RWPE1 (cell line): ENCODE results near the gene PCK1.

ENCODE experiments used
- CTCF ChIA-PET: fragments of 350-600 bp; sonication (Branson Sonifier 250); formaldehyde crosslinking; extraction: SDS; loops from one replicate; lab custom pipeline; 2021; lab: Yijun Ruan, JAX
- POLR2A ChIA-PET: fragments of 400-600 bp; formaldehyde crosslinking; extraction: SDS; loops from one replicate; lab custom pipeline; 2020; ENCODE audit warnings: antibody characterized with exemption; ENCODE audit not compliant: low non-redundant PET; lab: Yijun Ruan, JAX
- DNase-seq: peaks from one replicate; pipeline ENCODE4 v3.0.0; 2012; ENCODE audit warnings: low spot score
- H3K27ac ChIP-seq: fragments of 450-650 bp; 2 replicates; pipeline ENCODE4 v1.5.1; 2017
- CTCF ChIP-seq: fragments of 450-650 bp; conservative IDR thresholded peaks from 2 replicates; pipeline ENCODE4 v1.5.1; 2017; ENCODE audit warnings: low read depth, mild to moderate bottlenecking

The PCK1 gene

DNA sequence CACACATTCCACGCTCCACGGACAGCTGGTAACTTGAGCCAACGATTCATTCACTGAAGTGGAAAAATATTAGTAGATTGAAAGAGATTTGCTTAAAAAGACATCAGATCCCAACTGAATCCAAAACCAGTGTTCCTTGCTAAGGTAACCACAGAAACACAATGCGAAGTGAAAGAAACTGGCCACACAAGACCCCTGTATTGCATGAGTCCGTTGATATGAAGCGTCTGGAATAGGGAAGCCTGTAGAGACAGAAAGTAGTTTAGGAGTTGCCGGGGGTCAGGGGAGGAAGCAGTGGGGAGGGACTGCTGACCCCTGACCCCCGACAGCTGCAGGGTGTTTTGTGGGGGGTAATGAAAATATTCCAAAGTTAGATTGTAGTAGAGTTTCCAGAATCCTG is 10.0 kb downstream of the PCK1 start:
- ChIA-PET CTCF (interaction anchor here (0.5 to 0.7 kb wide), 5 partner anchors 25 to 877 kb away, joined by 3 to 6 read pairs (median 4); no protein-coding TSS in a partner anchor), POLR2A (interaction anchor here (0.7 kb wide), 1 partner anchor 21 kb away, joined by 3 read pairs; no protein-coding TSS in a partner anchor)
- no peak overlapping the region for H3K27ac ChIP-seq
- TF ChIP-seq CTCF, result no peak
- no peak for DNase-seq

GRCh38 chr20:57571782-57572416 is 11.0 kb downstream of the PCK1 start:
- TF ChIP-seq CTCF, result no peak
- ChIA-PET POLR2A (interaction anchor here (0.6 kb wide), 1 partner anchor 649 kb away, joined by 7 read pairs; no protein-coding TSS in a partner anchor), CTCF (interaction anchor here (0.5 to 1.2 kb wide), 4 partner anchors 29 to 876 kb away, joined by 3 to 6 read pairs (median 4); no protein-coding TSS in a partner anchor)
- H3K27ac ChIP-seq, result no peak overlapping the region
- no peak for DNase-seq

DNA sequence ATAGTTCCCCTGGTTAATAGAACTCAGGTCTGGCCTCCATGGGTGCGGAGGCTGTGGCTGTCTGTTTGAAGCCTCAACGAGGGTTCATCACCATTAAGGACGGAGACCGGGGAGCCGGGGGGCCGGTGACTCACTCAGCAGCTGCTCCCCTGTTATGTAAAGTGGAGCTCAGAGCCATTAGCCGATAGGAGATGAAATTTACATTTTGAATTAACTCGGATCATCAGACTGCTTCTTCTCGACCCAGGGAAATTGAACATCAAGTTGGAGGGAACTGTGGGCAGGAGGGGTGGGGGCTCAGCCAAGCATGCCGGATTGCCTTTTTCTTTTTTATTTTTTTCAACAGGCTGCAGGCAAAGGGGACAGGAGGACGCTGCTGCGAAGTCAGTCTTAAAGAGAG is 12.3 kb downstream of the PCK1 start:
- no peak overlapping the region for H3K27ac ChIP-seq
- ChIA-PET CTCF (interaction anchor here (1.2 kb wide), 1 partner anchor 75 kb away, joined by 3 read pairs; no protein-coding TSS in a partner anchor), POLR2A (no interaction called here)
- TF ChIP-seq CTCF, result no peak
- DNase-seq, result no peak

- POLR2A ChIA-PET, result no interaction called here
- CTCF ChIA-PET, result no interaction called here
- no peak for TF ChIP-seq CTCF
- no peak overlapping the region for H3K27ac ChIP-seq
- no peak for DNase-seq
Observed at GRCh38 chr20:57573894-57574293, 13.0 kb downstream of the PCK1 start.

DNA sequence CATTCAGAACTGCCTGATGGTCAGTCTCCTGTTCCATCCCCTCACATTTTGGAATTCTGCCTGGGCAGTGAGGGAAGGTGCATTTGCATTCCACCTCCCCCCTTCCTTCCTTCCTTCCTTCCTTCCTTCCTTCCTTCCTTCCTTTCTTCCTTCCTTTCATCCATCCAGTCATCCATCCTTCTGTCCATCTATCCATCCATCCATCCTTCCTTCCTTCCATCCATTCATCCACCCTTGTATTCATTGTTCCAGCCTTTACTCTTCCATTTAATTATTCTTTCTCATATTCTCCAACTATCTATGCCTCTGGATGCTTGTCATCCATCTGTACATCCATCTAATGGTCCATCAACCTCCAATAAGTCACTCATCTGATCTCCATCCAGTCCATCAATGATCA is 14.0 kb downstream of the PCK1 start:
- CTCF ChIA-PET, result interaction anchor here (0.8 to 0.9 kb wide), 2 partner anchors 10 to 21 kb away, joined by 3 read pairs; no protein-coding TSS in a partner anchor
- H3K27ac ChIP-seq, result no peak overlapping the region
- no peak for DNase-seq
- POLR2A ChIA-PET, result no interaction called here
- no peak for TF ChIP-seq CTCF

- H3K27ac ChIP-seq, result no peak overlapping the region
- ChIA-PET CTCF (interaction anchor here (0.6 to 1.2 kb wide), 3 partner anchors 10 to 35 kb away, joined by 3 to 4 read pairs (median 3); no protein-coding TSS in a partner anchor), POLR2A (no interaction called here)
- DNase-seq, result no peak
- no peak for TF ChIP-seq CTCF
Observed at GRCh38 chr20:57576002-57576401, 15.1 kb downstream of the PCK1 start.
